IMR-90 (cell line): Measurements from ENCODE around the gene UBE2E2. TPM values are rescaled to one million over a fixed set of nuclear protein-coding genes. Genes with fewer than 3 reads are reported as not detected.

ENCODE experiments used
- ATAC-seq: fragments of 200-7000 bp; cut with Tn5 transposase; 2 replicates; pipeline ENCODE4 v1.9.1; 2020; ENCODE audit warnings: low read depth, mild to moderate bottlenecking, moderate library complexity
- BruUV-seq: library from RNA; stranded (reverse); fragments of 400-500 nt; replicated peaks from 2 replicates; lab custom pipeline; 2021; lab: Mats Ljungman, UMichigan
- CTCF ChIA-PET: fragments of 300-600 bp; formaldehyde crosslinking; extraction: SDS; loops from one replicate; lab custom pipeline; 2021; ENCODE audit warnings: antibody characterized with exemption; lab: Yijun Ruan, JAX
- POLR2A ChIA-PET: fragments of 300-600 bp; sonication (Branson Sonifier 250); formaldehyde crosslinking; loops from one replicate; lab custom pipeline; 2022; ENCODE audit warnings: antibody characterized with exemption; ENCODE audit not compliant: unreplicated experiment; lab: Charles Lee
- DNase-seq: peaks from one replicate; pipeline ENCODE4 v3.0.0; 2013
- H2AFZ ChIP-seq: replicated peaks from 2 replicates; pipeline ENCODE3; 2013; ENCODE audit warnings: low read length, mild to moderate bottlenecking; ENCODE audit not compliant: poor library complexity
- H2AK5ac ChIP-seq: 2 replicates; pipeline ENCODE4 v1.6.1; 2013; ENCODE audit warnings: low read depth, low read length, inconsistent platforms
- H2AK9ac ChIP-seq: replicated peaks from 2 replicates; pipeline ENCODE3; 2013; ENCODE audit warnings: mild to moderate bottlenecking, low read depth, low read length, moderate library complexity; ENCODE audit not compliant: poor library complexity
- H2BK120ac ChIP-seq: 2 replicates; pipeline ENCODE4 v1.6.1; 2013; ENCODE audit warnings: low read depth, low read length, inconsistent platforms
- H2BK15ac ChIP-seq: 3 replicates; pipeline ENCODE4 v1.6.1; 2013; ENCODE audit warnings: low read depth, low read length, inconsistent platforms
- H2BK20ac ChIP-seq: 2 replicates; pipeline ENCODE4 v1.6.1; 2013; ENCODE audit warnings: low read depth, mild to moderate bottlenecking, inconsistent platforms, low read length, moderate library complexity
- H2BK5ac ChIP-seq: 2 replicates; pipeline ENCODE4 v1.6.1; 2013; ENCODE audit warnings: mild to moderate bottlenecking, low read depth, low read length, inconsistent platforms; ENCODE audit not compliant: poor library complexity, severe bottlenecking
- H3K14ac ChIP-seq: replicated peaks from 2 replicates; pipeline ENCODE4 v1.6.1; 2013; ENCODE audit warnings: low read depth, low read length, inconsistent platforms
- H3K18ac ChIP-seq: 2 replicates; pipeline ENCODE4 v1.6.1; 2013; ENCODE audit warnings: low read depth, low read length, control low read depth
- H3K23ac ChIP-seq: 2 replicates; pipeline ENCODE4 v1.6.1; 2013; ENCODE audit warnings: low read depth, low read length, inconsistent platforms
- H3K27ac ChIP-seq: 2 replicates; pipeline ENCODE4 v1.5.1; 2013; ENCODE audit warnings: mild to moderate bottlenecking, control low read depth, low read length; ENCODE audit not compliant: insufficient read depth
- H3K27me3 ChIP-seq: 2 replicates; pipeline ENCODE4 v1.6.1; 2013; ENCODE audit warnings: low read length; ENCODE audit not compliant: control insufficient read depth, insufficient read depth
- H3K36me3 ChIP-seq: 2 replicates; pipeline ENCODE4 v1.6.1; 2013; ENCODE audit warnings: low read length, mixed read lengths; ENCODE audit not compliant: control insufficient read depth, insufficient read depth
- H3K4ac ChIP-seq: 2 replicates; pipeline ENCODE4 v1.6.1; 2013; ENCODE audit warnings: low read depth, low read length, inconsistent platforms
- H3K4me1 ChIP-seq: 2 replicates; pipeline ENCODE4 v1.6.1; 2013; ENCODE audit warnings: low read length, mixed read lengths; ENCODE audit not compliant: control insufficient read depth, insufficient read depth
- H3K4me2 ChIP-seq: 2 replicates; pipeline ENCODE4 v1.6.1; 2013; ENCODE audit warnings: low read depth, mild to moderate bottlenecking, control low read depth, low read length, moderate library complexity
- H3K4me3 ChIP-seq: 2 replicates; pipeline ENCODE4 v1.5.1; 2013; ENCODE audit warnings: low read depth, mild to moderate bottlenecking, control low read depth, low read length, moderate library complexity; ENCODE audit not compliant: insufficient read depth
- H3K56ac ChIP-seq: 2 replicates; pipeline ENCODE4 v1.6.1; 2013; ENCODE audit warnings: low read length, inconsistent platforms; ENCODE audit not compliant: insufficient read depth; ENCODE audit errors: extremely low read depth
- H3K79me1 ChIP-seq, 2 experiments: 2 replicates each; pipeline ENCODE4 v1.6.1; 2013; ENCODE audit warnings: low read length in 2 of 2, inconsistent platforms in 1 of 2, low read depth in 1 of 2
- H3K9ac ChIP-seq: 2 replicates; pipeline ENCODE4 v1.6.1; 2013; ENCODE audit warnings: low read depth, low read length, control low read depth
- H3K9me1 ChIP-seq: 2 replicates; pipeline ENCODE4 v1.6.1; 2013; ENCODE audit warnings: low read length, inconsistent platforms; ENCODE audit not compliant: insufficient read depth
- H3K9me3 ChIP-seq: 2 replicates; pipeline ENCODE4 v1.6.1; 2013; ENCODE audit warnings: low read length; ENCODE audit not compliant: control insufficient read depth, insufficient read depth
- H4K20me1 ChIP-seq: 2 replicates; pipeline ENCODE4 v1.6.1; 2013; ENCODE audit warnings: low read length, inconsistent platforms; ENCODE audit not compliant: insufficient read depth
- H4K5ac ChIP-seq: 2 replicates; pipeline ENCODE4 v1.6.1; 2013; ENCODE audit warnings: mild to moderate bottlenecking, low read depth, low read length, control low read depth
- H4K8ac ChIP-seq, 2 experiments: 2 replicates each; pipeline ENCODE4 v1.6.1; 2013; ENCODE audit warnings: low read depth in 2 of 2, low read length in 2 of 2, control low read depth in 1 of 2, inconsistent platforms in 1 of 2
- H4K91ac ChIP-seq: 2 replicates; pipeline ENCODE4 v1.6.1; 2013; ENCODE audit warnings: low read depth, low read length, inconsistent platforms; ENCODE audit not compliant: insufficient read depth
- BHLHE40 ChIP-seq: fragments of 150-350 bp; IDR thresholded peaks from 2 replicates; pipeline ENCODE4 v1.6.1; 2016; ENCODE audit warnings: mild to moderate bottlenecking, low read depth, low read length
- CEBPB ChIP-seq: IDR thresholded peaks from 2 replicates; pipeline ENCODE4 v1.6.1; 2012; ENCODE audit warnings: low read depth, low read length, improper control_type of control experiment
- CHD1 ChIP-seq: IDR thresholded peaks from 2 replicates; pipeline ENCODE4 v1.6.1; 2012; ENCODE audit warnings: low read depth, low read length, improper control_type of control experiment
- ELK1 ChIP-seq: fragments of 150-350 bp; IDR thresholded peaks from 2 replicates; pipeline ENCODE4 v1.6.1; 2016; ENCODE audit warnings: low read depth, mild to moderate bottlenecking, low read length, moderate library complexity, borderline replicate concordance
- MAZ ChIP-seq: IDR thresholded peaks from 2 replicates; pipeline ENCODE4 v1.6.1; 2012; ENCODE audit warnings: low read depth, mild to moderate bottlenecking, low read length, improper control_type of control experiment, moderate library complexity, borderline replicate concordance
- MXI1 ChIP-seq: IDR thresholded peaks from 2 replicates; pipeline ENCODE4 v1.6.1; 2012; ENCODE audit warnings: low read depth, mild to moderate bottlenecking, low read length, moderate library complexity, borderline replicate concordance
- NFE2L2 ChIP-seq: fragments of 150-350 bp; IDR thresholded peaks from 2 replicates; pipeline ENCODE4 v1.6.1; 2016; ENCODE audit warnings: low read depth, mild to moderate bottlenecking, low read length
- POLR2A ChIP-seq: IDR thresholded peaks from 2 replicates; pipeline ENCODE4 v1.6.1; 2012; ENCODE audit warnings: mild to moderate bottlenecking, low read depth, low read length
- RAD21 ChIP-seq: IDR thresholded peaks from 2 replicates; pipeline ENCODE4 v1.6.1; 2012; ENCODE audit warnings: low read length, improper control_type of control experiment
- RFX5 ChIP-seq: IDR thresholded peaks from 2 replicates; pipeline ENCODE4 v1.8.0; 2012; ENCODE audit warnings: low read depth, mild to moderate bottlenecking, low read length, moderate library complexity
- SMC3 ChIP-seq: fragments of 150-350 bp; IDR thresholded peaks from 2 replicates; pipeline ENCODE4 v1.6.1; 2016; ENCODE audit warnings: low read depth, mild to moderate bottlenecking, antibody characterized with exemption, low read length, moderate library complexity
- WGBS, 2 experiments: methylation state at CpG; one replicate each; pipeline versions ENCODE4 v1.1.5 to v1.1.7; 2013; ENCODE audit warnings: missing lambda C conversion rate in 2 of 2; ENCODE audit not compliant: insufficient read length in 1 of 2; ENCODE audit errors: extremely low coverage in 2 of 2; 5-methylcytosine and 5-hydroxymethylcytosine counted together
- dilution Hi-C: fragments of 300-500 bp; cut with HindIII; formaldehyde crosslinking; loops from one replicate; pipeline ENCODE4 v1.14.3; 2018; ENCODE audit warnings: low sequenced_read_pairs; ENCODE audit not compliant: unreplicated experiment
- in situ Hi-C: fragments of 300-500 bp; cut with MboI; formaldehyde crosslinking; loops from 3 replicates; pipeline ENCODE4 v1.14.3; 2019; ENCODE audit warnings: low sequenced_read_pairs, inconsistent platforms, mixed read lengths
- intact Hi-C: fragments of 100-400 bp; cut with micrococcal nuclease; formaldehyde crosslinking; loops from 2 replicates; pipeline ENCODE4 v1.10.0; 2022
- polyA plus RNA-seq, 3 experiments: library from polyadenylated mRNA; depleted of rRNA; stranded (reverse); fragments of >200 nt; gene quantifications; 2 replicates each; pipeline ENCODE4 v1.2.3, GENCODE V29; 2012; ENCODE audit warnings: low replicate concordance in 1 of 3
- total RNA-seq: library from RNA; depleted of rRNA; stranded (reverse); fragments of >200 nt; gene quantifications from 2 replicates; pipeline ENCODE4 v1.2.3, GENCODE V29; 2012
- TF ChIP-seq, protein P1 (sequence below): fragments of 150-350 bp; IDR thresholded peaks from 2 replicates; pipeline ENCODE4 v1.6.1; 2017; ENCODE audit warnings: mild to moderate bottlenecking, antibody characterized with exemption, low read length, low read depth

UBE2E2 gene
- total and polyA plus RNA-seq, 2 of the 4 experiments (the other 2 are of a cell fraction), result 18.6 to 32.7 TPM

- no peak overlapping the region for H3K27ac ChIP-seq
- no peaks in the 10 kb centered on the region for H3K27me3 ChIP-seq
- H3K79me1 ChIP-seq, result peaks cover 7 to 13% of the 10 kb centered on the region in 2 experiments; a peak in 3 of 4 replicates
- H4K91ac ChIP-seq, result no peak overlapping the region
- TF ChIP-seq RAD21, result no peak
- no peak for TF ChIP-seq POLR2A
- TF ChIP-seq MAZ, result no peak
- no peak for TF ChIP-seq ELK1
- no peak for TF ChIP-seq CHD1
- TF ChIP-seq, protein P1, sequence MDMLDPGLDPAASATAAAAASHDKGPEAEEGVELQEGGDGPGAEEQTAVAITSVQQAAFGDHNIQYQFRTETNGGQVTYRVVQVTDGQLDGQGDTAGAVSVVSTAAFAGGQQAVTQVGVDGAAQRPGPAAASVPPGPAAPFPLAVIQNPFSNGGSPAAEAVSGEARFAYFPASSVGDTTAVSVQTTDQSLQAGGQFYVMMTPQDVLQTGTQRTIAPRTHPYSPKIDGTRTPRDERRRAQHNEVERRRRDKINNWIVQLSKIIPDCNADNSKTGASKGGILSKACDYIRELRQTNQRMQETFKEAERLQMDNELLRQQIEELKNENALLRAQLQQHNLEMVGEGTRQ, result no peak
- no peak for TF ChIP-seq BHLHE40
- TF ChIP-seq RFX5, result no peak
- TF ChIP-seq CEBPB, result no peak
- no peak for TF ChIP-seq MXI1
- no peak for TF ChIP-seq SMC3
- no peak for TF ChIP-seq NFE2L2
- H2BK120ac ChIP-seq, result no peak overlapping the region
- no peak overlapping the region for H2BK15ac ChIP-seq
- H2BK5ac ChIP-seq, result no peak overlapping the region
- ATAC-seq (no peak), DNase-seq (no peak)
- H3K14ac ChIP-seq, result no peak overlapping the region
- no TSS peak for BruUV-seq
- H4K8ac ChIP-seq, result no peak overlapping the region
- H2AK9ac ChIP-seq, result no peak overlapping the region
- ChIA-PET POLR2A (no interaction called here), CTCF (interaction anchor here (0.6 kb wide), 1 partner anchor 413 kb away, joined by 4 read pairs; no protein-coding TSS in a partner anchor)
- H3K9me1 ChIP-seq, result no peaks in the 10 kb centered on the region
- no peak overlapping the region for H3K4me3 ChIP-seq
- H3K23ac ChIP-seq, result no peak overlapping the region
- H4K5ac ChIP-seq, result no peak overlapping the region
- H4K20me1 ChIP-seq, result no peaks in the 10 kb centered on the region; the same call in 1 of the 2 replicates
- in situ Hi-C loops, result no loop called here
- H3K56ac ChIP-seq, result no peak overlapping the region
- H2BK20ac ChIP-seq, result no peak overlapping the region
- H3K4ac ChIP-seq, result no peak overlapping the region
- no peak overlapping the region for H3K9ac ChIP-seq
- H3K4me1 ChIP-seq, result no peaks in the 10 kb centered on the region
- intact Hi-C loops, result no loop called here
- no peak overlapping the region for H2AFZ ChIP-seq
- no peaks in the 10 kb centered on the region for H3K9me3 ChIP-seq
- no peaks in the 10 kb centered on the region for H3K36me3 ChIP-seq
- WGBS, 2 experiments, result no CpG with 5 or more reads among the region's 2 CpGs
- no peak overlapping the region for H3K18ac ChIP-seq
- dilution Hi-C loops, result no loop called here
- no peak overlapping the region for H3K4me2 ChIP-seq
- no peak overlapping the region for H2AK5ac ChIP-seq
Measured at GRCh38 chr3:23244324-23245041, 41.4 kb downstream of the UBE2E2 start.
